SK-N-SH (cell line): Measurements from ENCODE around the gene DND1. TPM values are rescaled to one million over a fixed set of nuclear protein-coding genes. Genes with fewer than 3 reads are reported as not detected.

Experiments used
- CTCF ChIA-PET: fragments of 300-600, 350-600 bp; formaldehyde crosslinking; extraction: SDS; loops from one replicate; lab custom pipeline; 2021; lab: Yijun Ruan, JAX
- POLR2A ChIA-PET: fragments of 350-600 bp; sonication (Branson Sonifier 250); formaldehyde crosslinking; extraction: SDS; loops from one replicate; lab custom pipeline; 2020; ENCODE audit warnings: antibody characterized with exemption, inconsistent platforms; lab: Yijun Ruan, JAX
- DNase-seq: peaks from one replicate; pipeline ENCODE4 v3.0.0; 2012
- H2AFZ ChIP-seq: fragments of 200-600 bp; sonication (generic); 2 replicates; pipeline ENCODE4 v1.8.1; 2016; ENCODE audit warnings: antibody characterized with exemption, mild to moderate bottlenecking, low read depth
- H3F3A ChIP-seq: fragments of 200-600 bp; sonication (generic); replicated peaks from 2 replicates; pipeline ENCODE3; 2016; ENCODE audit warnings: antibody characterized with exemption, mild to moderate bottlenecking; ENCODE audit not compliant: insufficient read depth
- H3K27ac ChIP-seq, 2 experiments: fragments of 200-500 bp in 1 of 2; fragments of 200-600 bp in 1 of 2; sonication (Bioruptor generic) in 1 of 2; sonication (generic), shearing (Covaris generic) in 1 of 2; 2 replicates each; pipeline versions ENCODE4 v1.5.1 to v1.6.1; 2014 to 2016; ENCODE audit warnings: low read depth in 2 of 2, inconsistent platforms in 1 of 2, low read length in 1 of 2, mild to moderate bottlenecking in 1 of 2, mixed read lengths in 1 of 2
- H3K27me3 ChIP-seq: fragments of 200-600 bp; sonication (generic), shearing (Covaris generic); 2 replicates; pipeline ENCODE4 v1.6.1; 2016; ENCODE audit warnings: mixed run types; ENCODE audit not compliant: insufficient read depth
- H3K36me3 ChIP-seq, 2 experiments: fragments of 200-500 bp in 1 of 2; fragments of 200-600 bp in 1 of 2; sonication (Bioruptor generic) in 1 of 2; sonication (generic) in 1 of 2; replicated peaks in 1 of 2; 2 replicates each; pipeline versions ENCODE3 to v1.5.1; 2014 to 2016; ENCODE audit warnings: low read length in 1 of 2, mild to moderate bottlenecking in 1 of 2; ENCODE audit not compliant: insufficient read depth in 2 of 2, control insufficient read depth in 1 of 2
- H3K4me1 ChIP-seq, 2 experiments: fragments of 200-500 bp in 1 of 2; fragments of 200-600 bp in 1 of 2; sonication (Bioruptor generic) in 1 of 2; sonication (generic), shearing (Covaris generic) in 1 of 2; 2 replicates each; pipeline versions ENCODE4 v1.5.1 to v1.6.1; 2014 to 2016; ENCODE audit warnings: low read depth in 1 of 2, low read length in 1 of 2, mixed run types in 1 of 2; ENCODE audit not compliant: insufficient read depth in 2 of 2, control insufficient read depth in 1 of 2
- H3K4me2 ChIP-seq: fragments of 200-600 bp; sonication (generic), shearing (Covaris generic); 2 replicates; pipeline ENCODE4 v1.6.1; 2017; ENCODE audit warnings: mixed run types
- H3K4me3 ChIP-seq, 2 experiments: fragments of 200-500 bp in 1 of 2; fragments of 200-600 bp in 1 of 2; sonication (Bioruptor generic) in 1 of 2; sonication (generic), shearing (Covaris generic) in 1 of 2; 2 replicates each; pipeline versions ENCODE4 v1.5.1 to v1.8.1; 2014 to 2016; ENCODE audit warnings: low read depth in 2 of 2, inconsistent platforms in 1 of 2, low read length in 1 of 2, mild to moderate bottlenecking in 1 of 2, mixed read lengths in 1 of 2, moderate library complexity in 1 of 2
- H3K79me2 ChIP-seq: fragments of 200-600 bp; sonication (generic); 2 replicates; pipeline ENCODE4 v1.8.1; 2017; ENCODE audit warnings: mild to moderate bottlenecking; ENCODE audit not compliant: insufficient read depth
- H3K9ac ChIP-seq: fragments of 200-600 bp; sonication (generic); 2 replicates; pipeline ENCODE4 v1.6.1; 2017; ENCODE audit warnings: mixed run types
- H3K9me2 ChIP-seq: fragments of 200-600 bp; sonication (generic); 2 replicates; pipeline ENCODE4 v1.6.1; 2017; ENCODE audit warnings: mixed run types
- H3K9me3 ChIP-seq: fragments of 200-600 bp; sonication (generic); 2 replicates; pipeline ENCODE4 v1.6.1; 2017; ENCODE audit warnings: mixed run types, mild to moderate bottlenecking, moderate library complexity
- H4K20me1 ChIP-seq: fragments of 200-600 bp; sonication (generic); 2 replicates; pipeline ENCODE4 v1.6.1; 2017; ENCODE audit warnings: mild to moderate bottlenecking, mixed run types; ENCODE audit not compliant: insufficient read depth
- EP300 ChIP-seq, 2 experiments: IDR thresholded peaks; 2 replicates each; pipeline versions ENCODE4 v1.4.0 to v1.6.1; 2012; ENCODE audit warnings: borderline replicate concordance in 1 of 2, low read depth in 1 of 2, low read length in 1 of 2
- EZH2phosphoT487 ChIP-seq: fragments of 200-600 bp; sonication (generic); IDR thresholded peaks from 2 replicates; pipeline ENCODE4 v1.6.1; 2017; ENCODE audit warnings: low read depth, mixed run types, mild to moderate bottlenecking, antibody characterized with exemption, moderate library complexity, borderline replicate concordance
- GATA2 ChIP-seq: sonication (generic); formaldehyde crosslinking; IDR thresholded peaks from 2 replicates; pipeline ENCODE4 v1.5.0; 2020; ENCODE audit warnings: mild to moderate bottlenecking, missing genetic modification reagents
- JUND ChIP-seq: IDR thresholded peaks from 2 replicates; pipeline ENCODE4 v1.4.0; 2012
- POLR2AphosphoS5 ChIP-seq: IDR thresholded peaks from 2 replicates; pipeline ENCODE4 v1.6.1; 2012; ENCODE audit warnings: low read depth, low read length
- RCOR1 ChIP-seq: fragments of 150-350 bp; IDR thresholded peaks from 2 replicates; pipeline ENCODE4 v1.6.1; 2017; ENCODE audit warnings: antibody characterized with exemption, low read length
- SIN3A ChIP-seq: IDR thresholded peaks from 2 replicates; pipeline ENCODE4 v1.6.1; 2012; ENCODE audit warnings: low read depth, mild to moderate bottlenecking, low read length, moderate library complexity, borderline replicate concordance
- TAF1 ChIP-seq: IDR thresholded peaks from 2 replicates; pipeline ENCODE4 v1.6.1; 2012; ENCODE audit warnings: low read depth, mild to moderate bottlenecking, low read length, moderate library complexity, borderline replicate concordance
- YY1 ChIP-seq: IDR thresholded peaks from 2 replicates; pipeline ENCODE4 v1.4.0; 2012; ENCODE audit warnings: low read depth, mild to moderate bottlenecking
- WGBS: methylation state at CpG from one replicate; pipeline ENCODE4 v1.1.6; 2017; ENCODE audit warnings: low lambda C conversion rate; 5-methylcytosine and 5-hydroxymethylcytosine counted together
- polyA plus RNA-seq, 3 experiments: library from polyadenylated mRNA; depleted of rRNA; stranded (reverse); fragments of >200 nt; gene quantifications; 2 replicates each; pipeline ENCODE4 v1.2.3, GENCODE V29; 2012
- TF ChIP-seq, protein P1 (sequence below): IDR thresholded peaks from 2 replicates; pipeline ENCODE4 v1.4.0; 2012; ENCODE audit warnings: low read depth, borderline replicate concordance
- TF ChIP-seq, protein P2 (sequence below): IDR thresholded peaks from 2 replicates; pipeline ENCODE4 v1.4.0; 2012; ENCODE audit warnings: low read depth

The DND1 gene
- polyA plus RNA-seq, 1 of the 3 experiments (the other 2 are of a cell fraction): 1.2 TPM

DNA sequence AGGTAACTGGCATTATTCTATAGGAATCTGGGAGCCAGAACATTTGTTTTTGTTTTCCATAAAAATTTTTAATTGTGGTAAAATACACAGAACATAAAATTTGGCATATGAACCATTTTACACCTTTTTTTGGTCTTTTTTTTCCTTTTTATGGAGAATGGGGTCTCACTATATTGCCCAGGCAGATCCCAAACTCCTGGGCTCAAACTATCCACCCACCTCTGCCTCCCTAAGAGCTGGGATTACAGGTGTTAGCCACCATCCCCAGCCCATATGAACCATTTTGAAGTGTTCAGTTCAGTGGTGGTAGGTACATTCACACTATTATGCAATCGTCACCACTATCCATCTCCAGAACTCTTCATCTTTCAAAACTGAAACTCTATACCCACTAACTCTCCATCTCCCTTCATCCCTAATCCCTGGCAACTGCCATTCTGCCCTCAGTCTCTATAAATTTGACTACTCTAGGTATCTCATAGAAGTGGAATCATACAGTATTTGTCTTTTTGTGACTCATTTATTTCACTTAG, 40.3 kb upstream of the DND1 start:
- WGBS: 86% methylated on average over 1 of the region's 1 CpG
- Histone ChIP-seq H3K27ac (no peak overlapping the region), H3K9ac (no peak overlapping the region), H2AFZ (no peak overlapping the region), H3F3A (peaks cover 16% of the 10 kb centered on the region), H3K9me2 (no peaks in the 10 kb centered on the region), H3K79me2 (no peaks in the 10 kb centered on the region), H3K4me1 (peaks cover 0 to 3% of the 10 kb centered on the region in 2 experiments; a peak in 1 of 4 replicates), H3K36me3 (no peaks in the 10 kb centered on the region), H3K27me3 (no peaks in the 10 kb centered on the region), H3K9me3 (no peaks in the 10 kb centered on the region), H3K4me2 (no peak overlapping the region), H3K4me3 (no peak overlapping the region), H4K20me1 (no peaks in the 10 kb centered on the region)
- CTCF ChIA-PET: no interaction called here
- POLR2A ChIA-PET: no interaction called here
- TF ChIP-seq SIN3A: no peak
- TF ChIP-seq, protein P1, sequence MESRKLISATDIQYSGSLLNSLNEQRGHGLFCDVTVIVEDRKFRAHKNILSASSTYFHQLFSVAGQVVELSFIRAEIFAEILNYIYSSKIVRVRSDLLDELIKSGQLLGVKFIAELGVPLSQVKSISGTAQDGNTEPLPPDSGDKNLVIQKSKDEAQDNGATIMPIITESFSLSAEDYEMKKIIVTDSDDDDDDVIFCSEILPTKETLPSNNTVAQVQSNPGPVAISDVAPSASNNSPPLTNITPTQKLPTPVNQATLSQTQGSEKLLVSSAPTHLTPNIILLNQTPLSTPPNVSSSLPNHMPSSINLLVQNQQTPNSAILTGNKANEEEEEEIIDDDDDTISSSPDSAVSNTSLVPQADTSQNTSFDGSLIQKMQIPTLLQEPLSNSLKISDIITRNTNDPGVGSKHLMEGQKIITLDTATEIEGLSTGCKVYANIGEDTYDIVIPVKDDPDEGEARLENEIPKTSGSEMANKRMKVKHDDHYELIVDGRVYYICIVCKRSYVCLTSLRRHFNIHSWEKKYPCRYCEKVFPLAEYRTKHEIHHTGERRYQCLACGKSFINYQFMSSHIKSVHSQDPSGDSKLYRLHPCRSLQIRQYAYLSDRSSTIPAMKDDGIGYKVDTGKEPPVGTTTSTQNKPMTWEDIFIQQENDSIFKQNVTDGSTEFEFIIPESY: no peak
- TF ChIP-seq RCOR1: no peak
- TF ChIP-seq YY1: no peak
- TF ChIP-seq EP300 (IDR thresholded peaks at IDR 0.05; ENCODE audit: borderline replicate concordance in 1 of 2, low read depth in 1 of 2, low read length in 1 of 2): no peak
- TF ChIP-seq EZH2phosphoT487: no peak
- TF ChIP-seq TAF1: no peak
- TF ChIP-seq GATA2 (CRISPR knock-in tag): no peak
- no peak for TF ChIP-seq POLR2AphosphoS5
- TF ChIP-seq, protein P2, sequence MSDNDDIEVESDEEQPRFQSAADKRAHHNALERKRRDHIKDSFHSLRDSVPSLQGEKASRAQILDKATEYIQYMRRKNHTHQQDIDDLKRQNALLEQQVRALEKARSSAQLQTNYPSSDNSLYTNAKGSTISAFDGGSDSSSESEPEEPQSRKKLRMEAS: no peak
- no peak for DNase-seq

GRCh38 chr5:140711794-140712193, 38.4 kb upstream of the DND1 start:
- no peak for DNase-seq
- no peaks in the 10 kb centered on the region for H3K27me3 ChIP-seq
- H2AFZ ChIP-seq: no peak overlapping the region
- CTCF ChIA-PET: interaction anchor here (1.6 to 1.9 kb wide), 2 partner anchors 339 to 360 kb away, joined by 3 to 4 read pairs; no protein-coding TSS in a partner anchor
- no peaks in the 10 kb centered on the region for H3K9me2 ChIP-seq
- H4K20me1 ChIP-seq: no peaks in the 10 kb centered on the region
- H3K4me1 ChIP-seq: peaks cover 0 to 3% of the 10 kb centered on the region in 2 experiments; a peak in 1 of 4 replicates
- H3K36me3 ChIP-seq: peaks cover 5 to 7% of the 10 kb centered on the region in 2 experiments
- no peak overlapping the region; a peak in 1 of 4 replicates for H3K27ac ChIP-seq
- TF ChIP-seq, protein P1: no peak
- no peak for TF ChIP-seq SIN3A
- no peak for TF ChIP-seq JUND
- TF ChIP-seq EP300 (IDR thresholded peaks at IDR 0.05; ENCODE audit: borderline replicate concordance in 1 of 2, low read depth in 1 of 2, low read length in 1 of 2): no peak
- TF ChIP-seq RCOR1: no peak
- H3F3A ChIP-seq: peaks cover 20% of the 10 kb centered on the region
- H3K4me3 ChIP-seq: no peak overlapping the region
- H3K4me2 ChIP-seq: 0 out of 2 replicates have a peak overlapping the region, but pooled peaks have one; percentile 39
- H3K9me3 ChIP-seq: no peaks in the 10 kb centered on the region
- WGBS: 51% methylated on average over 1 of the region's 1 CpG
- H3K9ac ChIP-seq: no peak overlapping the region
- POLR2A ChIA-PET: no interaction called here
- H3K79me2 ChIP-seq: no peaks in the 10 kb centered on the region
